Smooth muscle cell (in vitro differentiated cells): ENCODE data around the gene PIGX. TPM values are rescaled to one million over a fixed set of nuclear protein-coding genes. Genes with fewer than 3 reads are reported as not detected.

ENCODE experiments used
- DNase-seq: peaks from one replicate; lab custom pipeline; 2025; ENCODE audit not compliant: unreplicated experiment; lab: John Stamatoyannopoulos, UW
- H2AFZ ChIP-seq: fragments of 200-600 bp; sonication (generic); 2 replicates; pipeline ENCODE4 v1.6.0; 2016; ENCODE audit warnings: antibody characterized with exemption, low read depth, mild to moderate bottlenecking
- H3F3A ChIP-seq: fragments of 200-600 bp; sonication (generic); 2 replicates; pipeline ENCODE4 v1.6.0; 2017; ENCODE audit warnings: antibody characterized with exemption, low read depth
- H3K27ac ChIP-seq: fragments of 200-600 bp; sonication (generic); 2 replicates; pipeline ENCODE4 v1.5.1; 2016; ENCODE audit warnings: low read depth, mild to moderate bottlenecking
- H3K27me3 ChIP-seq: fragments of 200-600 bp; sonication (generic); 2 replicates; pipeline ENCODE4 v1.6.1; 2016; ENCODE audit warnings: low read depth, mild to moderate bottlenecking
- H3K36me3 ChIP-seq: fragments of 200-600 bp; sonication (generic); 2 replicates; pipeline ENCODE4 v1.5.1; 2016; ENCODE audit warnings: low read depth
- H3K4me1 ChIP-seq: fragments of 200-600 bp; sonication (generic); 2 replicates; pipeline ENCODE4 v1.5.1; 2016; ENCODE audit warnings: low read depth
- H3K4me2 ChIP-seq: fragments of 200-600 bp; sonication (generic); 2 replicates; pipeline ENCODE4 v1.6.0; 2016; ENCODE audit warnings: mild to moderate bottlenecking
- H3K4me3 ChIP-seq: fragments of 200-600 bp; sonication (generic); 2 replicates; pipeline ENCODE4 v1.5.1; 2016; ENCODE audit warnings: mild to moderate bottlenecking
- H3K79me2 ChIP-seq: fragments of 200-600 bp; sonication (generic); 2 replicates; pipeline ENCODE4 v1.6.0; 2016; ENCODE audit warnings: low read depth, mild to moderate bottlenecking
- H3K9ac ChIP-seq: fragments of 200-600 bp; sonication (generic); 2 replicates; pipeline ENCODE4 v1.6.0; 2016; ENCODE audit warnings: low read depth
- H3K9me3 ChIP-seq: fragments of 200-600 bp; sonication (generic); replicated peaks from 2 replicates; pipeline ENCODE4 v1.5.1; 2016; ENCODE audit warnings: low read depth
- H4K20me1 ChIP-seq: fragments of 200-600 bp; sonication (generic); 2 replicates; pipeline ENCODE4 v1.6.0; 2016; ENCODE audit warnings: low read depth
- CTCF ChIP-seq: fragments of 200-600 bp; sonication (generic); IDR thresholded peaks from 2 replicates; pipeline ENCODE4 v1.5.1; 2017; ENCODE audit warnings: borderline replicate concordance, mild to moderate bottlenecking, antibody characterized with exemption; ENCODE audit not compliant: insufficient read depth, poor library complexity, severe bottlenecking
- WGBS: methylation state at CpG from one replicate; pipeline ENCODE4 v1.1.7; 2016; ENCODE audit warnings: low lambda C conversion rate; 5-methylcytosine and 5-hydroxymethylcytosine counted together
- polyA plus RNA-seq: library from polyadenylated mRNA; unstranded; fragments of >200 nt; fragmentation: Nextera tagmentation; extraction: Ambion mirVana; gene quantifications from 2 replicates; pipeline ENCODE4 v1.2.1, GENCODE V29; 2016
- total RNA-seq: library from RNA; depleted of rRNA; stranded (reverse); fragments of >200 nt; gene quantifications from 2 replicates; pipeline ENCODE4 v1.2.3, GENCODE V29; 2014

PIGX gene
- total and polyA plus RNA-seq, 2 experiments from 2014 or later, result 27.6 to 34.6 TPM

GRCh38 chr3:196700801-196701200, 11.4 kb upstream of the PIGX start:
- no peak for TF ChIP-seq CTCF
- Histone ChIP-seq H3K36me3 (no peaks in the 10 kb centered on the region), H3K9ac (no peak overlapping the region), H3K4me2 (no peak overlapping the region), H3K27me3 (no peaks in the 10 kb centered on the region), H2AFZ (no peak overlapping the region), H3K4me1 (no peaks in the 10 kb centered on the region), H3K4me3 (no peak overlapping the region), H3F3A (no peaks in the 10 kb centered on the region), H4K20me1 (no peaks in the 10 kb centered on the region), H3K27ac (no peak overlapping the region), H3K9me3 (no peaks in the 10 kb centered on the region), H3K79me2 (no peaks in the 10 kb centered on the region)
- no peak for DNase-seq
- WGBS, result 90% methylated on average over 4 of the region's 4 CpGs

GRCh38 chr3:196706327-196706726, 5.8 kb upstream of the PIGX start:
- no peaks in the 10 kb centered on the region for H3K79me2 ChIP-seq
- no peak overlapping the region for H3K27ac ChIP-seq
- no peak for DNase-seq
- no peak for TF ChIP-seq CTCF
- 85% methylated on average over 5 of the region's 5 CpGs for WGBS
- H3F3A ChIP-seq, result peaks cover 2% of the 10 kb centered on the region
- H3K9ac ChIP-seq, result no peak overlapping the region
- H3K4me3 ChIP-seq, result no peak overlapping the region
- no peaks in the 10 kb centered on the region for H3K36me3 ChIP-seq
- no peaks in the 10 kb centered on the region for H3K27me3 ChIP-seq
- H4K20me1 ChIP-seq, result no peaks in the 10 kb centered on the region
- no peaks in the 10 kb centered on the region for H3K9me3 ChIP-seq
- peaks cover 5% of the 10 kb centered on the region for H3K4me1 ChIP-seq
- H3K4me2 ChIP-seq, result no peak overlapping the region
- H2AFZ ChIP-seq, result no peak overlapping the region

- no peaks in the 10 kb centered on the region for H3K79me2 ChIP-seq
- no peak overlapping the region for H3K4me2 ChIP-seq
- no peaks in the 10 kb centered on the region for H3K9me3 ChIP-seq
- no peak overlapping the region for H2AFZ ChIP-seq
- H3K4me1 ChIP-seq, result peaks cover 5% of the 10 kb centered on the region
- no peak overlapping the region for H3K27ac ChIP-seq
- no peak for TF ChIP-seq CTCF
- peaks cover 6% of the 10 kb centered on the region for H3F3A ChIP-seq
- H3K9ac ChIP-seq, result no peak overlapping the region
- no peak for DNase-seq
- WGBS, result 99% methylated on average over 4 of the region's 4 CpGs
- no peaks in the 10 kb centered on the region for H3K27me3 ChIP-seq
- no peaks in the 10 kb centered on the region for H4K20me1 ChIP-seq
- no peak overlapping the region for H3K4me3 ChIP-seq
- no peaks in the 10 kb centered on the region for H3K36me3 ChIP-seq
These were observed 5.4 kb upstream of the PIGX start for GRCh38 chr3:196706731-196707130.

GRCh38 chr3:196707566-196707965, 4.6 kb upstream of the PIGX start:
- WGBS, result 69% methylated on average over 8 of the region's 8 CpGs
- H3K4me3 ChIP-seq, result no peak overlapping the region
- no peak overlapping the region for H3K27ac ChIP-seq
- H3K9me3 ChIP-seq, result no peaks in the 10 kb centered on the region
- no peak overlapping the region for H3K4me2 ChIP-seq
- no peak overlapping the region for H3K9ac ChIP-seq
- no peak for DNase-seq
- H3K36me3 ChIP-seq, result no peaks in the 10 kb centered on the region
- TF ChIP-seq CTCF, result no peak
- peaks cover 9% of the 10 kb centered on the region for H3F3A ChIP-seq
- H3K79me2 ChIP-seq, result no peaks in the 10 kb centered on the region
- H4K20me1 ChIP-seq, result no peaks in the 10 kb centered on the region
- no peak overlapping the region for H2AFZ ChIP-seq
- H3K4me1 ChIP-seq, result peaks cover 5% of the 10 kb centered on the region
- no peaks in the 10 kb centered on the region for H3K27me3 ChIP-seq
